Cardiac muscle cell (in vitro differentiated cells and primary cell): ENCODE measurements around the gene ZNF555. TPM values are rescaled to one million over a fixed set of nuclear protein-coding genes. Genes with fewer than 3 reads are reported as not detected.
"Not testable (repeated sequence)": the region's sequence is repeated elsewhere in the genome, so short reads cannot be mapped to it uniquely, and the experiment has no call there.

ENCODE experiments used
- DNase-seq, 2 donors: peaks; one replicate each; pipeline versions ENCODE4 v3.0.0 to v3.0.0-alpha.2; 2010 to 2017; ENCODE audit warnings: low read depth in 1 of 2, low spot score in 1 of 2
- H3K27ac ChIP-seq: fragments of 200-600 bp; sonication (generic); 2 replicates; pipeline ENCODE4 v1.5.1; 2016
- H3K27me3 ChIP-seq: fragments of 200-600 bp; sonication (generic); 2 replicates; pipeline ENCODE4 v1.6.0; 2016; ENCODE audit warnings: control low read depth
- H3K36me3 ChIP-seq: fragments of 200-600 bp; sonication (generic); 2 replicates; pipeline ENCODE4 v1.5.1; 2016; ENCODE audit warnings: control low read depth
- H3K4me1 ChIP-seq: fragments of 200-600 bp; sonication (generic); 2 replicates; pipeline ENCODE4 v1.8.1; 2017; ENCODE audit warnings: low read depth, mild to moderate bottlenecking, mixed run types
- H3K4me3 ChIP-seq: fragments of 200-600 bp; sonication (generic); 2 replicates; pipeline ENCODE4 v1.5.1; 2016; ENCODE audit warnings: mild to moderate bottlenecking
- H3K9me3 ChIP-seq: fragments of 200-600 bp; sonication (generic); 2 replicates; pipeline ENCODE4 v1.5.1; 2017; ENCODE audit warnings: low read depth, mild to moderate bottlenecking, control low read depth
- polyA plus RNA-seq: library from polyadenylated mRNA; unstranded; fragments of >200 nt; fragmentation: Nextera tagmentation; extraction: Ambion mirVana; gene quantifications from 2 replicates; pipeline ENCODE4 v1.2.1, GENCODE V29; 2016
- total RNA-seq: library from RNA; depleted of rRNA; stranded (reverse); fragments of >200 nt; gene quantifications from 2 replicates; pipeline ENCODE4 v1.2.3, GENCODE V29; 2016
- TF ChIP-seq, protein P1 (sequence below): IDR thresholded peaks from 2 replicates; pipeline ENCODE4 v1.5.1; 2012; ENCODE audit warnings: low read depth, mild to moderate bottlenecking, low read length

Gene ZNF555
- total and polyA plus RNA-seq, 2 experiments from 2014 or later, result 9.0 to 9.5 TPM

DNA sequence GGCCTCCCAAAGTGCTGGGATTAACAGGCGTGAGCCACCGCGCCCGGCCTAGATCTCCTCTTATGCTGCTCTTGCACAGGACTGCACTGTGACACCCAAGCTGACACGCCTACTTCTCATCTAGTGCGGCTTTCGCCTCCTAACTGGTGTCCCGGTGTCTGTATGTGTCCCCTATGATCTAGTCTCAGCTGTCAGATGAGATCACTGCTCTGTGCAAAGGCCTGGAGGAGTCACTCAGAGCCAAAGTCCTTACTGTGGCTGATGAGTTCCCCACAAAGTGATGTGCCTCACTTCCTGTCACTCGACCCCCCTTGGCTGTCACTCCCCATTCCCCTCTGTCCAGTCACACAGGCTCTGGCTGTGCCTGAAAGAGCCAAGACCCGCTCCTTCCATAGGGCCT, 28.3 kb downstream of the ZNF555 start:
- H3K9me3 ChIP-seq, result no peaks in the 10 kb centered on the region
- DNase-seq, result no peak

DNA sequence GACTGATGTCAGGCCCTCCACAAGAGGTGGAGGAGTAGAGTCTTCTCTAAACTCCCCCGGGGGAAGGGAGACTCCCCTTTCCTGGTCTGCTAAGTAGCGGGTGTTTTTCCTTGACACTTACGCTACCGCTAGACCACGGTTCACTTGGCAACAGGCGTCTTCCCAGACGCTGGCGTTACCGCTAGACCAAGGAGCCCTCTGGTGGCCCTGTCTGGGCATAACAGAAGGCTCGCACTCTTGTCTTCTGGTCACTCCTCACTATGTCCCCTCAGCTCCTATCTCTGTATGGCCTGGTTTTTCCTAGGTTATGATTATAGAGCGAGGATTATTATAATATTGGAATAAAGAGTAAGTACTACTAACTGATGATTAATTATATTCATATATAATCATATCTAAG, 30.9 kb downstream of the ZNF555 start:
- not testable (repeated sequence) for H3K27ac ChIP-seq, H3K4me3 ChIP-seq, H3K36me3 ChIP-seq, H3K9me3 ChIP-seq, H3K4me1 ChIP-seq, H3K27me3 ChIP-seq
- TF ChIP-seq, protein P1, sequence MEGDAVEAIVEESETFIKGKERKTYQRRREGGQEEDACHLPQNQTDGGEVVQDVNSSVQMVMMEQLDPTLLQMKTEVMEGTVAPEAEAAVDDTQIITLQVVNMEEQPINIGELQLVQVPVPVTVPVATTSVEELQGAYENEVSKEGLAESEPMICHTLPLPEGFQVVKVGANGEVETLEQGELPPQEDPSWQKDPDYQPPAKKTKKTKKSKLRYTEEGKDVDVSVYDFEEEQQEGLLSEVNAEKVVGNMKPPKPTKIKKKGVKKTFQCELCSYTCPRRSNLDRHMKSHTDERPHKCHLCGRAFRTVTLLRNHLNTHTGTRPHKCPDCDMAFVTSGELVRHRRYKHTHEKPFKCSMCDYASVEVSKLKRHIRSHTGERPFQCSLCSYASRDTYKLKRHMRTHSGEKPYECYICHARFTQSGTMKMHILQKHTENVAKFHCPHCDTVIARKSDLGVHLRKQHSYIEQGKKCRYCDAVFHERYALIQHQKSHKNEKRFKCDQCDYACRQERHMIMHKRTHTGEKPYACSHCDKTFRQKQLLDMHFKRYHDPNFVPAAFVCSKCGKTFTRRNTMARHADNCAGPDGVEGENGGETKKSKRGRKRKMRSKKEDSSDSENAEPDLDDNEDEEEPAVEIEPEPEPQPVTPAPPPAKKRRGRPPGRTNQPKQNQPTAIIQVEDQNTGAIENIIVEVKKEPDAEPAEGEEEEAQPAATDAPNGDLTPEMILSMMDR, result peak; percentile 32
- peak in 1 of 2 donors; percentile 44 for DNase-seq

More for the DNA sequence above, 28.3 kb downstream of the ZNF555 start:
- Histone ChIP-seq H3K36me3 (no peaks in the 10 kb centered on the region), H3K27me3 (no peaks in the 10 kb centered on the region), H3K27ac (no peak overlapping the region), H3K4me3 (no peak overlapping the region), H3K4me1 (no peaks in the 10 kb centered on the region)
- TF ChIP-seq, protein P1, result no peak

DNA sequence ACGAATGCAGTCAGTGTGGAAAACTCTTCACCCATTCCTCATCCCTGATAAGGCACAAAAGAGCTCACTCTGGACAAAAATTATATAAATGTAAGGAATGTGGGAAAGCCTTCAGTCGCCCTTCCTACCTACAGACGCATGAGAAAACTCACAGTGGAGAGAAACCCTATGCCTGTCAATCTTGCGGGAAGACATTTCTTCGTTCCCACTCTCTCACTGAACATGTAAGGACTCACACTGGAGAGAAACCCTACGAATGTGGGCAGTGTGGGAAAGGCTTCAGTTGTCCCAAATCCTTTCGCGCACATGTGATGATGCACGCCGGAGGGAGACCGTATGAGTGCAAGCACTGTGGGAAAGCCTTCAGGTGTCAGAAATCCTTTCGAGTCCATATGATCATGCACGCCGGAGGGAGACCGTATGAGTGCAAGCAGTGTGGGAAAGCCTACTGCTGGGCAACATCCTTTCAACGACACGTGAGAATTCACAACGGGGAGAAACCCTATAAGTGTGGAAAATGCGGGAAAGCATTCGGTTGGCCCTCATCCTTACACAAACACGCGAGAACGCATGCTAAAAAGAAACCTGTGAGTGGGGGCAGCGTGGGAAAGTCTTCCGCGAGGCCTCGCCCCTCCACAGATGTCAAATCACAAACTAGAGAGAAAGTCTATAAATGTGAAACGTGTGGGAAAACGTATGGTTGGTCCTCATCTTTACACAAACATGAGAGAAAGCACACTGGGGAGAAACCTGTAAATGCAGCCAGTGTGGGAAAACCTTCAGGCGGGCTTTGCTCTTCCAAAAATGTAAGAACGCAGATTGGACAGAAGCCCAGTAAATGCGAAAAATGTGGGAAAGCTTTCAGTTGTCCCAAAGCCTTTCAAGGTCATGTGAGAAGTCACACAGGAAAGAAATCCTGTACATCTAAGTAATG, 36.4 kb downstream of the ZNF555 start:
- Histone ChIP-seq H3K4me3 (no peak overlapping the region), H3K9me3 (no peaks in the 10 kb centered on the region)
- DNase-seq, result no peak

DNA sequence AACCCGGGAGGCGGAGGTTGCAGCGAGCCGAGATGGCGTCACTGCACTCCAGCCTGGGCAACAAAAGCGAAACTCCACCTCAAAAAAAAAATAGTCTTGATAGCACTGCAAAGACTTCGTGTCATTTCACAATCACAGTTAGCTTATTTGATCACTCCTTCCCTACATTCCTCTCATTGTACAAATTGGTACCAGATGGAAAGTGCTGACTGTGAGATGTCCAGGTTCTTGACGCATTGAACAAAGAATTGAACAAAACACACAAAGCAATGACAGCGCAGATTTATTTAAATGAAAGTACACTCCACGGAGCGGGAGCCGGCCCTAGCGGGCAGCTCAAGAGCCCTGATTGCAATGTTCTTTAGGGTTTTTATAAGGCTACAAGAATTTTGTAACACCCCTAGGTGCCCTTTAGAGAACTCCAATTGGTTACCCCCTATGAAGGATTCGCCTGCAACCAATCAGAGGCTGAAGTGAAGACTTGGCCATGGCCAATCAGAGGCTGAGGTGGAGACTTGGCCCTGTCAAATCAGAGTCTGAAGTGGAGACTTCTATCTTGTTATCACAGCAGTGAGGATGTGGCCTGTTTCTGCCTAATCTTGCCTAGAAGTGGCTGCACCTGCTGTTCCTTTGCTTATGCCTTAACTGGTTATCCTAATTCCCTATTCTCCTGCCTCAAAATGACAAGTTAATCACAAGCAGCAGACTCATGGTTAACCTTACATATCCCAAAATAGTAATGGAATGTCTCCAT, 42.6 kb downstream of the ZNF555 start:
- no peak for DNase-seq
- H3K27me3 ChIP-seq, result no peaks in the 10 kb centered on the region
- H3K9me3 ChIP-seq, result no peaks in the 10 kb centered on the region
- no peaks in the 10 kb centered on the region for H3K4me1 ChIP-seq
- TF ChIP-seq, protein P1, result no peak
- H3K36me3 ChIP-seq, result no peaks in the 10 kb centered on the region
- no peak overlapping the region for H3K4me3 ChIP-seq
- no peak overlapping the region for H3K27ac ChIP-seq

More for the DNA sequence above, 36.4 kb downstream of the ZNF555 start:
- Histone ChIP-seq H3K27ac (no peak overlapping the region), H3K27me3 (no peaks in the 10 kb centered on the region), H3K4me1 (no peaks in the 10 kb centered on the region), H3K36me3 (no peaks in the 10 kb centered on the region)
- TF ChIP-seq, protein P1, result no peak

DNA sequence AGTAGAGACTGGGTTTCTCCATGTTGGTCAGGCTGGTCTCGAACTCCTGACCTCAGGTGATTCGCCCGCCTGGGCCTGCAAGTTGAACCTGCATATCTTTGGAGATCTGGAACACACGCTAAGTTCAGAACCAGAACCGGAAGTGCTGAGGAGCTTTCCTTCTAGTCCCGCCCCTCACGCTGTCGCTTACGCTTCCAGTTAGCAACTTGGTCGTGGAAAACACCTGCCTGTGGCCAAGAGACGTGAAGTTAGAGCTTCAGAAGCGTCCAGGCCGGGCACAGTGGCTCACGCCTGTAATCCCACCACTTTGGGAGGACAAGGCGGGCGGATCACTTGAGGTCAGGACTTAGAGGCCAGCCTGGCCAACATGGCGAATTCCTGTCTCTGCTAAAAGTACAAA, 44.5 kb downstream of the ZNF555 start:
- TF ChIP-seq, protein P1, result no peak
- no peaks in the 10 kb centered on the region for H3K36me3 ChIP-seq
- no peaks in the 10 kb centered on the region for H3K27me3 ChIP-seq
- no peak overlapping the region for H3K27ac ChIP-seq
- no peak overlapping the region for H3K4me3 ChIP-seq
- H3K9me3 ChIP-seq, result no peaks in the 10 kb centered on the region
- no peaks in the 10 kb centered on the region for H3K4me1 ChIP-seq
- no peak for DNase-seq
